ENCODE data around the gene DENND11. TPM values are rescaled to one million over a fixed set of nuclear protein-coding genes. Genes with fewer than 3 reads are reported as not detected.

Gene DENND11
- total RNA-seq, 4 donors from 2014 or later, result 8.5 to 29.2 (median 20.8) TPM

DNA sequence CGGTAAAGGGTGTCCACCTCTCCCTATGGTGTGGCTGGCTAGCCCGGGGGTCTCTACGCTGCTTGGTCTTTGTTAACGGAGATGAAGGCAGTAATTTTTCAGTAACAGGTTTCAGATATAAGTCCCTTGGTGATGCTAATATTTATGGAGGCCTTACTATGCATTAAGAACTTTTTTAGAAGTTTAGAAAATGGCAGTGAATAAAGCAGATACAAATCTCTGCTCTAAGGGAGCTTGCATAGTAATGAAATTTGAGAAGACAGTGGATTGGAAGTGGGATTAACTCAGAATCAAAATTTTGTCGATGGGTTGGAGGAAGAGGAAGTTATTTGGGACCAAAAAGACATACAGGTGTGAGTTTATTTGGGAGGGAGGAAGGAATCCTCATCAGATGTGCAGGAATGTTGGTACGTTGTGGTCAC is 36.6 kb upstream of the DENND11 start:
- no peaks in the 10 kb centered on the region for H3K36me3 ChIP-seq
- no peaks in the 10 kb centered on the region for H3K27me3 ChIP-seq
- TF ChIP-seq, protein P1, sequence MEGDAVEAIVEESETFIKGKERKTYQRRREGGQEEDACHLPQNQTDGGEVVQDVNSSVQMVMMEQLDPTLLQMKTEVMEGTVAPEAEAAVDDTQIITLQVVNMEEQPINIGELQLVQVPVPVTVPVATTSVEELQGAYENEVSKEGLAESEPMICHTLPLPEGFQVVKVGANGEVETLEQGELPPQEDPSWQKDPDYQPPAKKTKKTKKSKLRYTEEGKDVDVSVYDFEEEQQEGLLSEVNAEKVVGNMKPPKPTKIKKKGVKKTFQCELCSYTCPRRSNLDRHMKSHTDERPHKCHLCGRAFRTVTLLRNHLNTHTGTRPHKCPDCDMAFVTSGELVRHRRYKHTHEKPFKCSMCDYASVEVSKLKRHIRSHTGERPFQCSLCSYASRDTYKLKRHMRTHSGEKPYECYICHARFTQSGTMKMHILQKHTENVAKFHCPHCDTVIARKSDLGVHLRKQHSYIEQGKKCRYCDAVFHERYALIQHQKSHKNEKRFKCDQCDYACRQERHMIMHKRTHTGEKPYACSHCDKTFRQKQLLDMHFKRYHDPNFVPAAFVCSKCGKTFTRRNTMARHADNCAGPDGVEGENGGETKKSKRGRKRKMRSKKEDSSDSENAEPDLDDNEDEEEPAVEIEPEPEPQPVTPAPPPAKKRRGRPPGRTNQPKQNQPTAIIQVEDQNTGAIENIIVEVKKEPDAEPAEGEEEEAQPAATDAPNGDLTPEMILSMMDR (IDR thresholded peaks at IDR 0.05), result no peak
- no peak for TF ChIP-seq POLR2A (IDR thresholded peaks at IDR 0.05)
- DNase-seq, result no peak
- no peaks in the 10 kb centered on the region for H3K9me3 ChIP-seq
- peak overlapping the region; percentile 66 to 74 for H3K4me3 ChIP-seq
- peaks cover 0 to 9% of the 10 kb centered on the region in 2 donors for H3K4me1 ChIP-seq
- intact Hi-C loops (cut with DNase I; ENCODE audit: low total_unique reads), result no loop called here
- H3K27ac ChIP-seq, result peak overlapping the region; percentile 84 to 85

DNA sequence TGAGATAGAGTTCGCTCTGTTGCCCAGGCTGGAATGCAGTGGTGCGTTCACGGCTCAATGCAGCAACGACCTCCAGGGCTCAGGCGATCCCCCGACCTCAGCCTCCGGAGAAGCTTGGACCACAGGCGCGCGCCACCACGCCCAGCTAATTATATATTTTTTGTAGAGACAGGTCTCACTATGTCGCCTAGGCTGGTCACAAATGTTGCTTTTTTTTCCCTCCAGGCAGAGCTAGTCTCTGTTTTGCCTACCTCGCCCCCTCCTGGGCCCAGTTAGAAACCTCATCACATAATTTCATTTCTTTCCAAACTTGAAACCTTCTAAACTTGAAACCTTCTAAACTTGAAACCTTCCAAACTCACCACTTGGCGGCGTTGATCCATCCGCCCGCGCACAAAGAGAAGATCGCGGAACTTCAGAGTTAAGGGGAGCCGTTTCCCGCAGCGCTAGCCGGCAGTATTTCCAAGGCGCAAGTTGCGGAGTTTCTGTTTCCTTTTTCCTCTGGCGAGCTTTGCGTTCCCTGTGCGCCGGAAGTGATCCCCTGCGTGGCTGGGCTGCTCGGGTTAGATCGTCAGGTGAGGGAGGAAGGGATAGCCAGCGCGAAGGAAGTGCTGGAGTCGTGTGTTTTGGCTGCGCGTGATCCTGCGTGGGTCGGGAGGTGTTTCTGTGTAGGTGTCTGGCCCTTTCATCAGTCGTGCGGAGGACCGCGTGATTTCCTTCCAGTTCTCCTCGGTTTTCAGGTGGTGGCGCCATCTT is 36.0 kb upstream of the DENND11 start, which contains the start of gene SSBP1:
TSS of gene SSBP1 (plus strand) at position 523 of the 756 bp plus-strand sequence. CDS start 809 bp downstream, outside the sequence.
- intact Hi-C loops (cut with DNase I; ENCODE audit: low total_unique reads), result no loop called here
- H3K27me3 ChIP-seq, result no peaks in the 10 kb centered on the region
- TF ChIP-seq, protein P1 (IDR thresholded peaks at IDR 0.05), result peak; percentile 73 to 90 (median 77)
- TF ChIP-seq POLR2A (IDR thresholded peaks at IDR 0.05), result peak in 1 of 2 donors; percentile 58
- no peaks in the 10 kb centered on the region for H3K36me3 ChIP-seq
- H3K27ac ChIP-seq, result peak within 1 kb of the TSS; percentile 84 to 85
- H3K4me1 ChIP-seq, result peaks cover 0 to 9% of the 10 kb centered on the region in 2 donors
- no peaks in the 10 kb centered on the region for H3K9me3 ChIP-seq
- peak; percentile 90 for DNase-seq
- peak within 1 kb of the TSS; percentile 66 to 74 for H3K4me3 ChIP-seq

DNA sequence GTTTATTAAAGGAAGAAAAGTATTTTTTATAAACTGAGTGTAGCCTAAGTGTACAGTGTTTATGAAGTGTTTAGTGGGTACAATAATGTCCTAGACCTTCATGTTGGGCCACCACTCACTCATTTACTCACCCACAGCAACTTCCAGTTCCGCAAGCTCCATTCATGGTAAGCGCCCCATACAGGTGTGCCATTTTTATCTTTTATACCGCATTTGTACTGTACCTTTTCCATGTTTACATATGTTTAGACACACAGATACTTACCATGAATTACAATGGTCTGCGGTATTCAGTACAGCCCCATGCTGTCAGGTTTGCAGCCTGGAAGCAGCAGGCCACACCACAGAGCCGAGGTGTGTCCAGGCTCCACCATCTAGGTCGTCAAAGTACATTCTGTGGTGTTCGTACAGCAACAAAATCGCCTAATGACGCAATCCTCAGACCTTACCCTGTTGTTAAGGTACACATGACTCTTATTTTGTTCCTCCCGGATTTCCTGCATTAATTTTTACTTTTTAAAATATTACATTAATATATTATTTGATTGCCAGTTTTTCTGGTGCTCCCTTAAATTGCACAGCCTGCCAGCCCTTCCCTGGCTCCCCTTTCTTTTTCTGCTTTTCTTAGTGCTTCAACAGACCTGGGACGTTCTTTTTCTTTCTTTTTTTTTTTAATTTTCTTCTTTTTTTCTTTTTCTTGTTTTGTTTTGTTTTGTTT is 35.3 kb upstream of the DENND11 start:
- H3K27ac ChIP-seq, result peak overlapping the region; percentile 84 to 85
- peak overlapping the region; percentile 66 to 74 for H3K4me3 ChIP-seq
- H3K27me3 ChIP-seq, result no peaks in the 10 kb centered on the region
- H3K4me1 ChIP-seq, result peaks cover 0 to 9% of the 10 kb centered on the region in 2 donors
- H3K9me3 ChIP-seq, result no peaks in the 10 kb centered on the region
- no peak for TF ChIP-seq POLR2A (IDR thresholded peaks at IDR 0.05)
- TF ChIP-seq, protein P1 (IDR thresholded peaks at IDR 0.05), result no peak
- peak in 1 of 2 donors; percentile 16 for DNase-seq
- H3K36me3 ChIP-seq, result no peaks in the 10 kb centered on the region
- intact Hi-C loops (cut with DNase I; ENCODE audit: low total_unique reads), result no loop called here

DNA sequence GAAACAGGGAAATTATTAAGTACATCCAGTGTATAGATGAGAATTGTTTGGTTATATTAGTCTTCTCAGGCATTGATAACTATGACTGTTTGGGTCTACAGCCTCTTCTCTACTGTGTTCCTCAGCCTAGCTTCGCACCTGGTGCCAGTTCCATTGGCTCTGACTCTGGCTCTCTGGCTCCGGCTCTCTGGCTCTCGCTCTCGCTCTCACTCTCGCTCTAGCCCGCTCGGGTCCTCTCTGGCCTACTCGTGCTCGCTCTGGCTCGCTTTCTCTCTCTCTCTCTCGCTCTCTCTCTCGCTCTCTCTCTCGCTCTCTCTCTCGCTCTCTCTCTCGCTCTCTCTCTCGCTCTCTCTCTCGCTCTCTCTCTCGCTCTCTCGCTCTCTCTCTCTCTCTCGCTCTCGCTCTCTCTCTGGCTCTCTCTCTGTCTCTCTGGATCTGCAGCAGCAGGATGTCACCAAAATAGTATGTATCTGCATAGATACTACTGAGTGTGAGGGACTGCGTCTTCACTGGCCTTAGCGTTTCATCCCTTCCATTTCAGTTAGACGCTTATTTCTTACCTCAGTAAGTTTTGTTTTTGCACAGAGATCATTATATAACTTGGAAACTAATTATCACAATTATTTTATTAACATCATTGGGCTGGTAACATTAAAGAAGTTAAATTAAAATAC is 29.6 kb upstream of the DENND11 start:
- no peaks in the 10 kb centered on the region for H3K4me1 ChIP-seq
- intact Hi-C loops (cut with DNase I; ENCODE audit: low total_unique reads), result no loop called here

More for the DNA sequence above, 29.6 kb upstream of the DENND11 start:
- Histone ChIP-seq H3K27me3 (no peaks in the 10 kb centered on the region), H3K36me3 (no peaks in the 10 kb centered on the region), H3K27ac (no peak overlapping the region), H3K9me3 (no peaks in the 10 kb centered on the region), H3K4me3 (no peak overlapping the region)
- TF ChIP-seq POLR2A (IDR thresholded peaks at IDR 0.05), result no peak
- TF ChIP-seq, protein P1 (IDR thresholded peaks at IDR 0.05), result peak in 1 of 4 experiments; percentile 10
- DNase-seq, result no peak
